HG02798 (cell line): ENCODE results near the gene U2AF2.
"Not testable (repeated sequence)": the region's sequence is repeated elsewhere in the genome, so short reads cannot be mapped to it uniquely, and the experiment has no call there.

Experiments
- ATAC-seq: cut with Tn5 transposase; IDR thresholded peaks from one replicate; pipeline ENCODE4 v1.9.1; 2021; ENCODE audit warnings: mild to moderate bottlenecking; ENCODE audit not compliant: unreplicated experiment, poor library complexity

The U2AF2 gene

GRCh38 chr19:55700813-55701212 lies 46.0 kb downstream of the U2AF2 start:
- ATAC-seq: no peak

- ATAC-seq: no peak
Observed at GRCh38 chr19:55702131-55702627, 47.3 kb downstream of the U2AF2 start.

GRCh38 chr19:55703790-55704215 lies 49.0 kb downstream of the U2AF2 start:
- ATAC-seq: no peak

- ATAC-seq: no peak
Observed at GRCh38 chr19:55704494-55705245, 49.8 kb downstream of the U2AF2 start.

- no peak for ATAC-seq
Observed at GRCh38 chr19:55705972-55706371, 51.1 kb downstream of the U2AF2 start.

- no peak for ATAC-seq
Observed at GRCh38 chr19:55711719-55712118, 56.9 kb downstream of the U2AF2 start.

- no peak for ATAC-seq
Observed at GRCh38 chr19:55712804-55713631, 58.2 kb downstream of the U2AF2 start.

- ATAC-seq: no peak
Observed at GRCh38 chr19:55716531-55716930, 61.7 kb downstream of the U2AF2 start.

- no peak for ATAC-seq
Observed at GRCh38 chr19:55717251-55717650, 62.4 kb downstream of the U2AF2 start.

- ATAC-seq: not testable (repeated sequence)
Observed at GRCh38 chr19:55717879-55718711, 63.3 kb downstream of the U2AF2 start.

- no peak for ATAC-seq
Observed at GRCh38 chr19:55720214-55720746, 65.4 kb downstream of the U2AF2 start.

GRCh38 chr19:55720801-55721200 lies 66.0 kb downstream of the U2AF2 start:
- no peak for ATAC-seq

GRCh38 chr19:55723491-55723890 lies 68.7 kb downstream of the U2AF2 start:
- ATAC-seq: no peak
